GM12878 (cell line): Measurements from ENCODE around the gene TMEM150C. TPM values are rescaled to one million over a fixed set of nuclear protein-coding genes. Genes with fewer than 3 reads are reported as not detected.

Source experiments
- CREB1 ChIP-seq: IDR thresholded peaks from 2 replicates; pipeline ENCODE4 v1.6.1; 2012; ENCODE audit warnings: low read depth, mild to moderate bottlenecking, inconsistent platforms
- EZH2 ChIP-seq: IDR thresholded peaks from 2 replicates; pipeline ENCODE4 v1.6.1; 2012; ENCODE audit warnings: low read depth, mild to moderate bottlenecking, control low read depth, inconsistent platforms, low read length, borderline replicate concordance; ENCODE audit not compliant: control insufficient read depth
- FOXK2 ChIP-seq: fragments of 450-650 bp; IDR thresholded peaks from 2 replicates; pipeline ENCODE4 v1.6.1; 2017; ENCODE audit warnings: mild to moderate bottlenecking, moderate library complexity
- HDGF ChIP-seq: fragments of 450-650 bp; IDR thresholded peaks from 2 replicates; pipeline ENCODE4 v1.6.1; 2016; ENCODE audit warnings: antibody characterized with exemption
- MEF2A ChIP-seq: IDR thresholded peaks from 2 replicates; pipeline ENCODE4 v1.6.1; 2011; ENCODE audit warnings: low read depth, mild to moderate bottlenecking, low read length, moderate library complexity; ENCODE audit not compliant: insufficient read depth
- NFYB ChIP-seq: IDR thresholded peaks from 2 replicates; pipeline ENCODE4 v1.6.1; 2011; ENCODE audit warnings: low read depth, mild to moderate bottlenecking, low read length, improper control_type of control experiment, moderate library complexity; ENCODE audit not compliant: insufficient read depth
- POU2F2 ChIP-seq: IDR thresholded peaks from 3 replicates; pipeline ENCODE4 v1.6.1; 2011; ENCODE audit warnings: low read depth, mild to moderate bottlenecking, low read length, borderline replicate concordance
- SMAD1 ChIP-seq: fragments of 450-650 bp; IDR thresholded peaks from 2 replicates; pipeline ENCODE4 v1.6.1; 2018; ENCODE audit warnings: mild to moderate bottlenecking, low read depth; ENCODE audit not compliant: partially characterized antibody
- SP1 ChIP-seq: IDR thresholded peaks from one replicate; pipeline ENCODE4 v1.6.1; 2011; ENCODE audit warnings: low read depth, low read length
- SREBF2 ChIP-seq: IDR thresholded peaks from 2 replicates; pipeline ENCODE4 v1.6.1; 2012; ENCODE audit warnings: mild to moderate bottlenecking, low read length
- SRF ChIP-seq, 2 experiments: IDR thresholded peaks; 2 replicates each; pipeline ENCODE4 v1.6.1; 2011; ENCODE audit warnings: low read depth in 2 of 2, low read length in 2 of 2, mild to moderate bottlenecking in 1 of 2, moderate library complexity in 1 of 2
- TCF12 ChIP-seq: IDR thresholded peaks from 2 replicates; pipeline ENCODE4 v1.6.1; 2011; ENCODE audit warnings: low read depth, mild to moderate bottlenecking, low read length
- polyA plus RNA-seq, 11 experiments: library from polyadenylated mRNA; depleted of rRNA in 4 of 11; unstranded in 6 of 11; stranded (reverse) in 5 of 11; fragments of >200 nt; fragmentation: Nextera tagmentation in 4 of 11; fragmentation: Illumina TruSeq in 1 of 11; extraction: Ambion mirVana in 4 of 11; extraction: Trizol in 1 of 11; gene quantifications; 1 replicate in 1 of 11; 2 replicates in 10 of 11; pipeline versions ENCODE4 v1.2.1 to v1.2.3, GENCODE V29; 2011 to 2016; ENCODE audit warnings: inconsistent platforms in 2 of 11, missing spikeins in 2 of 11, low read depth in 1 of 11
- total RNA-seq, 4 experiments: library from RNA; depleted of rRNA in 3 of 4; stranded (reverse); fragments of >200 nt in 3 of 4; fragmentation: Illumina TruSeq in 1 of 4; extraction: Trizol in 1 of 4; gene quantifications; 2 replicates each; pipeline versions ENCODE4 v1.2.1 to v1.2.3, GENCODE V29; 2013 to 2021
- TF ChIP-seq, protein P1 (sequence below): fragments of 450-650 bp; IDR thresholded peaks from 2 replicates; pipeline ENCODE4 v1.6.1; 2016; ENCODE audit warnings: mild to moderate bottlenecking
- TF ChIP-seq, protein P2 (sequence below): fragments of 450-650 bp; IDR thresholded peaks from 2 replicates; pipeline ENCODE4 v1.6.1; 2018; ENCODE audit warnings: borderline replicate concordance, mild to moderate bottlenecking; ENCODE audit not compliant: partially characterized antibody
- TF ChIP-seq, protein P3 (sequence below): fragments of 450-650 bp; IDR thresholded peaks from 2 replicates; pipeline ENCODE4 v1.6.1; 2017; ENCODE audit warnings: low read depth, mild to moderate bottlenecking, moderate library complexity
- TF ChIP-seq, protein P4 (sequence below): fragments of 450-650 bp; formaldehyde crosslinking; IDR thresholded peaks from 2 replicates; pipeline ENCODE4 v1.5.0; 2022; ENCODE audit warnings: mild to moderate bottlenecking, missing genetic modification characterization

TMEM150C gene
- total and polyA plus RNA-seq, 10 of the 15 experiments (the other 5 are each of a cell fraction or from before 2014, with no cell fraction given): 0.04 to 0.78 (median 0.13) TPM; not detected in 2

DNA sequence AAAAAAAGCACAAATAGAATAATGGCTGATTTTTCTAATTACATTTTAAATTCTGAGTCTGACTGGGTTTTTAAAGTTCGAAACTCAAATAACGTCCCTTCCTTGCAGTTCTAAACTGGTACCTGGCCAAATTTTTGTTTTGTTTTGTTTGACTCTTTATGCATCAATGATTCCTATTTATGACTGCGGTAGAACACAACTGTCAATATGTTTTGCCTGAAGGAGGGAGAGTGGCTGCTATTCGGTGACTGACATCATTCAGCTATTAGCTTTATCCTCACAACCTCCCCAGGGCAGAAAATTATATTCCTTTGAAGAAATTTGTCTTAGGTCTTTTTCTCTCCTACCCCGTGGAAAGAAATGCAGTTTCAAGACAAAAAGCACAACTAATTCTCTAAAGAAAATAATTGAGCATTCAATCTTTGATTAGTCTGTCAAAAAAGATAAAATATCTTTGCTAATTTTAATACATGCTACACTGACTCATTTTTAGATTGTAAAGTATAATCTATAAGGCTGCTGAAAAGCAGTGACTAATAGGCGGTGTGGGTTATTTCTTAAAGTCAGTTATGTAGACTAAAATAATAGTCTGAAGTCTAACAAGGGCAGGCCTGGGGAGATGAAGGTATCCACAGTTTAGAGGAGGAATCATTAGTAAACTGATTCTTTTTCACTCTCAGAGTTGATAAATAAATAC is 61.9 kb downstream of the TMEM150C start (continued):
- TF ChIP-seq EZH2 (no peak), TCF12 (no peak), SMAD1 (no peak), SREBF2 (no peak), POU2F2 (no peak), NFYB (no peak), CREB1 (no peak), SP1 (no peak), MEF2A (no peak), FOXK2 (no peak), HDGF (no peak), SRF (IDR thresholded peaks at IDR 0.05; ENCODE audit: low read depth in 2 of 2, low read length in 2 of 2) (no peak)
- TF ChIP-seq, protein P1, sequence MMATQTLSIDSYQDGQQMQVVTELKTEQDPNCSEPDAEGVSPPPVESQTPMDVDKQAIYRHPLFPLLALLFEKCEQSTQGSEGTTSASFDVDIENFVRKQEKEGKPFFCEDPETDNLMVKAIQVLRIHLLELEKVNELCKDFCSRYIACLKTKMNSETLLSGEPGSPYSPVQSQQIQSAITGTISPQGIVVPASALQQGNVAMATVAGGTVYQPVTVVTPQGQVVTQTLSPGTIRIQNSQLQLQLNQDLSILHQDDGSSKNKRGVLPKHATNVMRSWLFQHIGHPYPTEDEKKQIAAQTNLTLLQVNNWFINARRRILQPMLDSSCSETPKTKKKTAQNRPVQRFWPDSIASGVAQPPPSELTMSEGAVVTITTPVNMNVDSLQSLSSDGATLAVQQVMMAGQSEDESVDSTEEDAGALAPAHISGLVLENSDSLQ: no peak
- TF ChIP-seq, protein P2, sequence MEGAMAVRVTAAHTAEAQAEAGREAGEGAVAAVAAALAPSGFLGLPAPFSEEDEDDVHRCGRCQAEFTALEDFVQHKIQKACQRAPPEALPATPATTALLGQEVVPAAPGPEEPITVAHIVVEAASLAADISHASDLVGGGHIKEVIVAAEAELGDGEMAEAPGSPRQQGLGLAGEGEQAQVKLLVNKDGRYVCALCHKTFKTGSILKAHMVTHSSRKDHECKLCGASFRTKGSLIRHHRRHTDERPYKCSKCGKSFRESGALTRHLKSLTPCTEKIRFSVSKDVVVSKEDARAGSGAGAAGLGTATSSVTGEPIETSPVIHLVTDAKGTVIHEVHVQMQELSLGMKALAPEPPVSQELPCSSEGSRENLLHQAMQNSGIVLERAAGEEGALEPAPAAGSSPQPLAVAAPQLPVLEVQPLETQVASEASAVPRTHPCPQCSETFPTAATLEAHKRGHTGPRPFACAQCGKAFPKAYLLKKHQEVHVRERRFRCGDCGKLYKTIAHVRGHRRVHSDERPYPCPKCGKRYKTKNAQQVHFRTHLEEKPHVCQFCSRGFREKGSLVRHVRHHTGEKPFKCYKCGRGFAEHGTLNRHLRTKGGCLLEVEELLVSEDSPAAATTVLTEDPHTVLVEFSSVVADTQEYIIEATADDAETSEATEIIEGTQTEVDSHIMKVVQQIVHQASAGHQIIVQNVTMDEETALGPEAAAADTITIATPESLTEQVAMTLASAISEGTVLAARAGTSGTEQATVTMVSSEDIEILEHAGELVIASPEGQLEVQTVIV: no peak
- TF ChIP-seq, protein P3, sequence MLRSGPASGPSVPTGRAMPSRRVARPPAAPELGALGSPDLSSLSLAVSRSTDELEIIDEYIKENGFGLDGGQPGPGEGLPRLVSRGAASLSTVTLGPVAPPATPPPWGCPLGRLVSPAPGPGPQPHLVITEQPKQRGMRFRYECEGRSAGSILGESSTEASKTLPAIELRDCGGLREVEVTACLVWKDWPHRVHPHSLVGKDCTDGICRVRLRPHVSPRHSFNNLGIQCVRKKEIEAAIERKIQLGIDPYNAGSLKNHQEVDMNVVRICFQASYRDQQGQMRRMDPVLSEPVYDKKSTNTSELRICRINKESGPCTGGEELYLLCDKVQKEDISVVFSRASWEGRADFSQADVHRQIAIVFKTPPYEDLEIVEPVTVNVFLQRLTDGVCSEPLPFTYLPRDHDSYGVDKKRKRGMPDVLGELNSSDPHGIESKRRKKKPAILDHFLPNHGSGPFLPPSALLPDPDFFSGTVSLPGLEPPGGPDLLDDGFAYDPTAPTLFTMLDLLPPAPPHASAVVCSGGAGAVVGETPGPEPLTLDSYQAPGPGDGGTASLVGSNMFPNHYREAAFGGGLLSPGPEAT: no peak
- TF ChIP-seq, protein P4, sequence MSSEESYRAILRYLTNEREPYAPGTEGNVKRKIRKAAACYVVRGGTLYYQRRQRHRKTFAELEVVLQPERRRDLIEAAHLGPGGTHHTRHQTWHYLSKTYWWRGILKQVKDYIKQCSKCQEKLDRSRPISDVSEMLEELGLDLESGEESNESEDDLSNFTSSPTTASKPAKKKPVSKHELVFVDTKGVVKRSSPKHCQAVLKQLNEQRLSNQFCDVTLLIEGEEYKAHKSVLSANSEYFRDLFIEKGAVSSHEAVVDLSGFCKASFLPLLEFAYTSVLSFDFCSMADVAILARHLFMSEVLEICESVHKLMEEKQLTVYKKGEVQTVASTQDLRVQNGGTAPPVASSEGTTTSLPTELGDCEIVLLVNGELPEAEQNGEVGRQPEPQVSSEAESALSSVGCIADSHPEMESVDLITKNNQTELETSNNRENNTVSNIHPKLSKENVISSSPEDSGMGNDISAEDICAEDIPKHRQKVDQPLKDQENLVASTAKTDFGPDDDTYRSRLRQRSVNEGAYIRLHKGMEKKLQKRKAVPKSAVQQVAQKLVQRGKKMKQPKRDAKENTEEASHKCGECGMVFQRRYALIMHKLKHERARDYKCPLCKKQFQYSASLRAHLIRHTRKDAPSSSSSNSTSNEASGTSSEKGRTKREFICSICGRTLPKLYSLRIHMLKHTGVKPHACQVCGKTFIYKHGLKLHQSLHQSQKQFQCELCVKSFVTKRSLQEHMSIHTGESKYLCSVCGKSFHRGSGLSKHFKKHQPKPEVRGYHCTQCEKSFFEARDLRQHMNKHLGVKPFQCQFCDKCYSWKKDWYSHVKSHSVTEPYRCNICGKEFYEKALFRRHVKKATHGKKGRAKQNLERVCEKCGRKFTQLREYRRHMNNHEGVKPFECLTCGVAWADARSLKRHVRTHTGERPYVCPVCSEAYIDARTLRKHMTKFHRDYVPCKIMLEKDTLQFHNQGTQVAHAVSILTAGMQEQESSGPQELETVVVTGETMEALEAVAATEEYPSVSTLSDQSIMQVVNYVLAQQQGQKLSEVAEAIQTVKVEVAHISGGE: no peak
